ENCODE measurements around the gene GRIN1.

Gene GRIN1

GRCh38 chr9:137218212-137218753 is 79.3 kb downstream of the GRIN1 start:
- H3K4me1 ChIP-seq (ENCODE audit: control insufficient read depth, insufficient read depth, low read length): no peaks in the 10 kb centered on the region
- H3K4me3 ChIP-seq (ENCODE audit: low read depth, low read length): no peak overlapping the region
- H3K9me3 ChIP-seq (ENCODE audit: control insufficient read depth, insufficient read depth, low read length): no peaks in the 10 kb centered on the region
- peaks cover 28% of the 10 kb centered on the region for H3K36me3 ChIP-seq (ENCODE audit: control insufficient read depth, insufficient read depth, low read length)
- H3K9ac ChIP-seq (ENCODE audit: low read depth, low read length): no peak overlapping the region
- no peaks in the 10 kb centered on the region for H3K27me3 ChIP-seq (ENCODE audit: control insufficient read depth, insufficient read depth, low read length)
